ENCODE measurements around the gene FRMPD2.

The FRMPD2 gene

DNA sequence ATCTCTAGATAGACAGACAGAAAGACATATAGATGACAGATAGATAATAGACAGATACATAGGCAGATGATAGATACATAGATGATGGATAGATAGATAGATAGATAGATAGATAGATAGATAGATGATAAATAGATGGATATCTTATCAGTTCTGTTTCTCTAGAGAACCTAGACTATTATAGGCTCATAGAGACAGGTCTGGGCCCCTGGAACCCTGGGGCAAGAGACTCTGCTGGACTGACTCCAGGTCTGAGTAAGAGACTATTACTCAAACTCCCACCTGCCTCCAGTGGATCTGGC, 58.3 kb downstream of the FRMPD2 start:
- Histone ChIP-seq H3K9me2 (ENCODE audit: low read depth, low read length) (no peaks in the 10 kb centered on the region), H2AFZ (ENCODE audit: low read length) (no peak overlapping the region), H3K27me3 (ENCODE audit: insufficient read depth, low read length) (no peaks in the 10 kb centered on the region), H3K9ac (ENCODE audit: low read length) (no peak overlapping the region), H3K4me2 (ENCODE audit: low read length) (no peak overlapping the region), H3K4me3 (ENCODE audit: low read depth, low read length, poor library complexity, severe bottlenecking) (no peak overlapping the region), H4K20me1 (ENCODE audit: insufficient read depth, low read length) (no peaks in the 10 kb centered on the region), H3K4me1 (ENCODE audit: insufficient read depth, low read length, severe bottlenecking) (no peaks in the 10 kb centered on the region), H3F3A (ENCODE audit: insufficient read depth, low read length) (no peaks in the 10 kb centered on the region), H3K27ac (ENCODE audit: low read depth, low read length, poor library complexity, severe bottlenecking) (no peak overlapping the region), H3K9me3 (ENCODE audit: low read length) (no peaks in the 10 kb centered on the region), H3K79me2 (ENCODE audit: insufficient read depth, low read length) (no peaks in the 10 kb centered on the region), H3K36me3 (ENCODE audit: insufficient read depth, low read length) (no peaks in the 10 kb centered on the region)
- no peak for TF ChIP-seq EZH2 (IDR thresholded peaks at IDR 0.05; ENCODE audit: borderline replicate concordance, low read length)
- TF ChIP-seq, protein P1, sequence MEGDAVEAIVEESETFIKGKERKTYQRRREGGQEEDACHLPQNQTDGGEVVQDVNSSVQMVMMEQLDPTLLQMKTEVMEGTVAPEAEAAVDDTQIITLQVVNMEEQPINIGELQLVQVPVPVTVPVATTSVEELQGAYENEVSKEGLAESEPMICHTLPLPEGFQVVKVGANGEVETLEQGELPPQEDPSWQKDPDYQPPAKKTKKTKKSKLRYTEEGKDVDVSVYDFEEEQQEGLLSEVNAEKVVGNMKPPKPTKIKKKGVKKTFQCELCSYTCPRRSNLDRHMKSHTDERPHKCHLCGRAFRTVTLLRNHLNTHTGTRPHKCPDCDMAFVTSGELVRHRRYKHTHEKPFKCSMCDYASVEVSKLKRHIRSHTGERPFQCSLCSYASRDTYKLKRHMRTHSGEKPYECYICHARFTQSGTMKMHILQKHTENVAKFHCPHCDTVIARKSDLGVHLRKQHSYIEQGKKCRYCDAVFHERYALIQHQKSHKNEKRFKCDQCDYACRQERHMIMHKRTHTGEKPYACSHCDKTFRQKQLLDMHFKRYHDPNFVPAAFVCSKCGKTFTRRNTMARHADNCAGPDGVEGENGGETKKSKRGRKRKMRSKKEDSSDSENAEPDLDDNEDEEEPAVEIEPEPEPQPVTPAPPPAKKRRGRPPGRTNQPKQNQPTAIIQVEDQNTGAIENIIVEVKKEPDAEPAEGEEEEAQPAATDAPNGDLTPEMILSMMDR (IDR thresholded peaks at IDR 0.05; ENCODE audit: low read length) = no peak

DNA sequence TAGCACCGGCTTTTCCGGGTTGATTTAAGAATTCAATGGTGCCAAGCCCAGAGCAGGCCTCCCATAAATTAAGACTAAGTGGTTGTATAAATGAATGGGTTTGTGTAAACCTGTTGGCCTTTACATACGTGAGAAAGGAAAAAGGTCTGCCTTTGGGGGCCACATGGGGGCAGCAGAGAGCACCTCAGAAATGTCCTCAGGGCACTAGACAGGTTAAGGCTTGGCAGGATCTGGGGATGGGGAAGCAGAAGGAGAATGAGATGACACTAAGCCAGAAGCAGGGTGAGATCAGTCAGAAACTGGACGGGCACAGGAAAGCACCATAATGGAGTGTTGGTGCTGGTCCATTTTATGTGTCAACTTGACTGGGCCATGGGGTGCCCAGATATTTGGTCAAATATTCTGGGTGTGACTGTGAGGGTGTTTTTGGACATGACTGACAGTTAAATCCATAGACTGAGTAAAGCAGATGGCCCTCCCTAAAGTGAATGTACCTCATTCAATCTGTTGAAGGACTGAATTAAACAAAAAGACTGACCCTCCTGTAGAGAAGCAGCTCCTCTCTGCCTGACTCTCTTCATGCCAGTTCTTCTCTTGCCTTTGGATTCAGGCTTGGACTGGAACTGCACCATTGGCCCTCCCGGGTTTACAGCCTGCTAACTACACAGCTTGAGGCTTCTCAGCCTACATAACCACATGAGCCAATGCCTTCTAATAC, 58.9 kb downstream of the FRMPD2 start:
- TF ChIP-seq, protein P1 (IDR thresholded peaks at IDR 0.05; ENCODE audit: low read length) = peak; percentile 86
- no peak for TF ChIP-seq EZH2 (IDR thresholded peaks at IDR 0.05; ENCODE audit: borderline replicate concordance, low read length)
- no peaks in the 10 kb centered on the region for H3K4me1 ChIP-seq (ENCODE audit: insufficient read depth, low read length, severe bottlenecking)
- no peak overlapping the region for H3K9ac ChIP-seq (ENCODE audit: low read length)
- no peaks in the 10 kb centered on the region for H3K36me3 ChIP-seq (ENCODE audit: insufficient read depth, low read length)
- H3K27ac ChIP-seq (ENCODE audit: low read depth, low read length, poor library complexity, severe bottlenecking) = no peak overlapping the region
- H3K27me3 ChIP-seq (ENCODE audit: insufficient read depth, low read length) = no peaks in the 10 kb centered on the region
- H2AFZ ChIP-seq (ENCODE audit: low read length) = no peak overlapping the region
- H3K9me2 ChIP-seq (ENCODE audit: low read depth, low read length) = no peaks in the 10 kb centered on the region
- H3K4me3 ChIP-seq (ENCODE audit: low read depth, low read length, poor library complexity, severe bottlenecking) = no peak overlapping the region
- no peaks in the 10 kb centered on the region for H3F3A ChIP-seq (ENCODE audit: insufficient read depth, low read length)
- no peaks in the 10 kb centered on the region for H3K79me2 ChIP-seq (ENCODE audit: insufficient read depth, low read length)
- H3K9me3 ChIP-seq (ENCODE audit: low read length) = no peaks in the 10 kb centered on the region
- H4K20me1 ChIP-seq (ENCODE audit: insufficient read depth, low read length) = no peaks in the 10 kb centered on the region
- no peak overlapping the region for H3K4me2 ChIP-seq (ENCODE audit: low read length)

- no peak overlapping the region for H3K27ac ChIP-seq (ENCODE audit: low read depth, low read length, poor library complexity, severe bottlenecking)
- H2AFZ ChIP-seq (ENCODE audit: low read length) = no peak overlapping the region
- H4K20me1 ChIP-seq (ENCODE audit: insufficient read depth, low read length) = no peaks in the 10 kb centered on the region
- no peak for TF ChIP-seq EZH2 (IDR thresholded peaks at IDR 0.05; ENCODE audit: borderline replicate concordance, low read length)
- TF ChIP-seq, protein P1 (IDR thresholded peaks at IDR 0.05; ENCODE audit: low read length) = no peak
- no peaks in the 10 kb centered on the region for H3K36me3 ChIP-seq (ENCODE audit: insufficient read depth, low read length)
- no peak overlapping the region for H3K4me3 ChIP-seq (ENCODE audit: low read depth, low read length, poor library complexity, severe bottlenecking)
- no peaks in the 10 kb centered on the region for H3K9me3 ChIP-seq (ENCODE audit: low read length)
- H3K27me3 ChIP-seq (ENCODE audit: insufficient read depth, low read length) = no peaks in the 10 kb centered on the region
- H3K9me2 ChIP-seq (ENCODE audit: low read depth, low read length) = no peaks in the 10 kb centered on the region
- H3K79me2 ChIP-seq (ENCODE audit: insufficient read depth, low read length) = no peaks in the 10 kb centered on the region
- no peak overlapping the region for H3K9ac ChIP-seq (ENCODE audit: low read length)
- no peaks in the 10 kb centered on the region for H3K4me1 ChIP-seq (ENCODE audit: insufficient read depth, low read length, severe bottlenecking)
- H3K4me2 ChIP-seq (ENCODE audit: low read length) = no peak overlapping the region
- no peaks in the 10 kb centered on the region for H3F3A ChIP-seq (ENCODE audit: insufficient read depth, low read length)
These were observed 59.6 kb downstream of the FRMPD2 start for GRCh38 chr10:48214716-48215485.
